Activated B cell treated with CpG ODN at 0.5 μM for 24 hours (primary cell): ENCODE measurements around the gene ARHGEF28. TPM values are rescaled to one million over a fixed set of nuclear protein-coding genes. Genes with fewer than 3 reads are reported as not detected.

Source experiments
- ATAC-seq: fragments of 200-7000 bp; cut with Tn5 transposase; one replicate; pipeline ENCODE4 v1.10.0; 2021; ENCODE audit warnings: low read depth, mild to moderate bottlenecking, moderate library complexity
- CTCF ChIA-PET: fragments of 350-600 bp; sonication (Branson Sonifier 250); formaldehyde crosslinking; loops from one replicate; lab custom pipeline; 2021; ENCODE audit warnings: antibody characterized with exemption; lab: Charles Lee
- POLR2A ChIA-PET: fragments of 350-600 bp; sonication (Branson Sonifier 250); formaldehyde crosslinking; loops from one replicate; lab custom pipeline; 2021; ENCODE audit warnings: antibody characterized with exemption; lab: Charles Lee
- DNase-seq: peaks from one replicate; pipeline ENCODE4 v3.0.0; 2022
- H3K27ac Mint-ChIP-seq: one replicate; pipeline ENCODE4 v1.8.0; 2020; ENCODE audit warnings: mixed read lengths
- H3K27me3 Mint-ChIP-seq: one replicate; pipeline ENCODE4 v1.8.0; 2021; ENCODE audit warnings: mixed read lengths
- H3K36me3 Mint-ChIP-seq: one replicate; pipeline ENCODE4 v1.8.0; 2021; ENCODE audit warnings: low read depth, mixed read lengths
- H3K4me1 Mint-ChIP-seq: one replicate; pipeline ENCODE4 v1.8.0; 2021; ENCODE audit warnings: mixed read lengths
- H3K4me3 Mint-ChIP-seq: one replicate; pipeline ENCODE4 v1.8.0; 2020; ENCODE audit warnings: mild to moderate bottlenecking, mixed read lengths
- H3K9me3 Mint-ChIP-seq: one replicate; pipeline ENCODE4 v1.8.0; 2020; ENCODE audit warnings: mixed read lengths
- CTCF ChIP-seq: fragments of 200-600 bp; IDR thresholded peaks from one replicate; pipeline ENCODE4 v1.8.0; 2022; ENCODE audit warnings: antibody characterized with exemption, mild to moderate bottlenecking
- intact Hi-C: fragments of 100-400 bp; cut with micrococcal nuclease; formaldehyde crosslinking; loops from one replicate; pipeline ENCODE4 v1.15.1; 2024
- total RNA-seq: library from RNA; stranded (reverse); gene quantifications from 2 replicates; pipeline ENCODE4 v1.2.3, GENCODE V29; 2022

ARHGEF28 gene
- total RNA-seq, 1 donor from 2014 or later, result not detected

- ChIA-PET POLR2A (no interaction called here), CTCF (no interaction called here)
- H3K4me3 Mint-ChIP-seq, result no peak overlapping the region
- intact Hi-C loops, result no loop called here
- TF ChIP-seq CTCF, result no peak
- no peaks in the 10 kb centered on the region for H3K9me3 Mint-ChIP-seq
- peaks cover 6% of the 10 kb centered on the region for H3K4me1 Mint-ChIP-seq
- ATAC-seq, result no peak
- peaks cover 11% of the 10 kb centered on the region for H3K27me3 Mint-ChIP-seq
- DNase-seq, result no peak
- no peak overlapping the region for H3K27ac Mint-ChIP-seq
- no peaks in the 10 kb centered on the region for H3K36me3 Mint-ChIP-seq
Observed at GRCh38 chr5:73962801-73963425, 336.9 kb downstream of the ARHGEF28 start.

GRCh38 chr5:73964352-73964865, 338.4 kb downstream of the ARHGEF28 start:
- no peaks in the 10 kb centered on the region for H3K36me3 Mint-ChIP-seq
- POLR2A ChIA-PET, result no interaction called here

GRCh38 chr5:73966451-73966850, 340.5 kb downstream of the ARHGEF28 start:
- intact Hi-C loops, result no loop called here
- Mint-ChIP-seq H3K4me3 (no peak overlapping the region), H3K36me3 (no peaks in the 10 kb centered on the region), H3K4me1 (no peaks in the 10 kb centered on the region), H3K9me3 (no peaks in the 10 kb centered on the region), H3K27me3 (peaks cover 3% of the 10 kb centered on the region), H3K27ac (no peak overlapping the region)
- CTCF ChIA-PET, result no interaction called here
- no peak for TF ChIP-seq CTCF
- ATAC-seq (no peak), DNase-seq (no peak)
- POLR2A ChIA-PET, result no interaction called here

More at GRCh38 chr5:73964352-73964865, 338.4 kb downstream of the ARHGEF28 start:
- no peak for DNase-seq
- Mint-ChIP-seq H3K27ac (no peak overlapping the region), H3K9me3 (no peaks in the 10 kb centered on the region), H3K27me3 (peaks cover 6% of the 10 kb centered on the region), H3K4me3 (no peak overlapping the region), H3K4me1 (peaks cover 6% of the 10 kb centered on the region)
- no peak for TF ChIP-seq CTCF
- CTCF ChIA-PET, result no interaction called here
- intact Hi-C loops, result no loop called here
- ATAC-seq, result no peak

GRCh38 chr5:73967347-73967746, 341.4 kb downstream of the ARHGEF28 start:
- TF ChIP-seq CTCF, result no peak
- no peak for DNase-seq
- ChIA-PET POLR2A (no interaction called here), CTCF (no interaction called here)
- Mint-ChIP-seq H3K4me1 (no peaks in the 10 kb centered on the region), H3K27me3 (peaks cover 3% of the 10 kb centered on the region), H3K9me3 (no peaks in the 10 kb centered on the region), H3K4me3 (no peak overlapping the region), H3K27ac (no peak overlapping the region), H3K36me3 (no peaks in the 10 kb centered on the region)
- intact Hi-C loops, result no loop called here
- no peak for ATAC-seq

- ATAC-seq, result no peak
- H3K36me3 Mint-ChIP-seq, result no peaks in the 10 kb centered on the region
- ChIA-PET CTCF (no interaction called here), POLR2A (no interaction called here)
- TF ChIP-seq CTCF, result no peak
- intact Hi-C loops, result no loop called here
- peaks cover 3% of the 10 kb centered on the region for H3K27me3 Mint-ChIP-seq
- no peaks in the 10 kb centered on the region for H3K4me1 Mint-ChIP-seq
- H3K4me3 Mint-ChIP-seq, result no peak overlapping the region
- H3K27ac Mint-ChIP-seq, result no peak overlapping the region
- H3K9me3 Mint-ChIP-seq, result no peaks in the 10 kb centered on the region
- no peak for DNase-seq
Observed at GRCh38 chr5:73968246-73968645, 342.2 kb downstream of the ARHGEF28 start.
